ENCODE results near the gene TLR3.
"Not testable (repeated sequence)": the region's sequence is repeated elsewhere in the genome, so short reads cannot be mapped to it uniquely, and the experiment has no call there.

The TLR3 gene
- 2.2 to 17.2 (median 6.2) reads per million in 4 experiments for total RNA-seq

GRCh38 chr4:186068581-186069348, at the start of gene TLR3:
TSS of gene TLR3 (plus strand) at chr4:186069156. CDS start at chr4:186076620, 7,464 bp downstream.
- DNase-seq: no peak

- no peak for DNase-seq
Observed at GRCh38 chr4:186019269-186019668, 49.7 kb upstream of the TLR3 start.

GRCh38 chr4:186020106-186020792, 48.7 kb upstream of the TLR3 start:
- no peak for DNase-seq

- DNase-seq: no peak
Observed at GRCh38 chr4:186020793-186021407, 48.1 kb upstream of the TLR3 start.

GRCh38 chr4:186021461-186022167, 47.3 kb upstream of the TLR3 start:
- no peak for DNase-seq

- no peak for DNase-seq
Observed at GRCh38 chr4:186023975-186024374, 45.0 kb upstream of the TLR3 start.

GRCh38 chr4:186024637-186025407, 44.1 kb upstream of the TLR3 start:
- no peak for DNase-seq

GRCh38 chr4:186025408-186025690, 43.6 kb upstream of the TLR3 start:
- no peak for DNase-seq

- no peak for DNase-seq
Observed at GRCh38 chr4:186027405-186027804, 41.6 kb upstream of the TLR3 start.

GRCh38 chr4:186029571-186030398, 39.2 kb upstream of the TLR3 start:
- no peak for DNase-seq

GRCh38 chr4:186030399-186030775, 38.6 kb upstream of the TLR3 start:
- no peak for DNase-seq

- DNase-seq: no peak
Observed at GRCh38 chr4:186030795-186031194, 38.2 kb upstream of the TLR3 start.

GRCh38 chr4:186032259-186032658, 36.7 kb upstream of the TLR3 start:
- no peak for DNase-seq

GRCh38 chr4:186033027-186033426, 35.9 kb upstream of the TLR3 start:
- no peak for DNase-seq

GRCh38 chr4:186034613-186035012, 34.3 kb upstream of the TLR3 start:
- not testable (repeated sequence) for DNase-seq

GRCh38 chr4:186036976-186037581, 31.9 kb upstream of the TLR3 start:
- no peak for DNase-seq

- no peak for DNase-seq
Observed at GRCh38 chr4:186037692-186038658, 31.0 kb upstream of the TLR3 start.

GRCh38 chr4:186039697-186040096, 29.3 kb upstream of the TLR3 start:
- no peak for DNase-seq

- DNase-seq: no peak
Observed at GRCh38 chr4:186040316-186040715, 28.6 kb upstream of the TLR3 start.

- not testable (repeated sequence) for DNase-seq
Observed at GRCh38 chr4:186047501-186047900, 21.5 kb upstream of the TLR3 start.
